Subcutaneous adipose tissue (tissue), 4 donors: ENCODE measurements around the gene PVALEF. TPM values are rescaled to one million over a fixed set of nuclear protein-coding genes. Genes with fewer than 3 reads are reported as not detected.

Source experiments
- CTCF ChIP-seq: fragments of 450-650 bp; IDR thresholded peaks from one replicate; pipeline ENCODE4 v1.5.1; 2016; ENCODE audit warnings: low read depth, mild to moderate bottlenecking, control low read depth, antibody characterized with exemption, moderate library complexity
- total RNA-seq, 4 donors: library from RNA; depleted of rRNA; stranded (reverse); fragments of >200 nt; gene quantifications; one replicate each; pipeline ENCODE4 v1.1.0, GENCODE V29; 2016

Gene PVALEF
- total RNA-seq, 4 donors from 2014 or later = not detected

GRCh38 chr17:81120149-81120484, 45.2 kb upstream of the PVALEF start:
- no peak for TF ChIP-seq CTCF

- TF ChIP-seq CTCF = no peak
These were observed 44.3 kb upstream of the PVALEF start for GRCh38 chr17:81120695-81121621.

GRCh38 chr17:81121841-81122733, 43.2 kb upstream of the PVALEF start:
- TF ChIP-seq CTCF = no peak

GRCh38 chr17:81123052-81124048, 42.0 kb upstream of the PVALEF start:
- TF ChIP-seq CTCF = no peak

GRCh38 chr17:81124377-81124776, 40.9 kb upstream of the PVALEF start:
- TF ChIP-seq CTCF = no peak

- TF ChIP-seq CTCF = no peak
These were observed 39.7 kb upstream of the PVALEF start for GRCh38 chr17:81125573-81126081.
